GM23248 (cell line): ENCODE data around the gene ABCC6.

ENCODE experiments used
- EZH2 ChIP-seq: fragments of 200-600 bp; sonication (generic); IDR thresholded peaks from 2 replicates; pipeline ENCODE4 v1.6.1; 2018; ENCODE audit warnings: antibody characterized with exemption, mild to moderate bottlenecking; ENCODE audit not compliant: insufficient read depth, poor library complexity, severe bottlenecking
- EZH2phosphoT487 ChIP-seq: fragments of 200-600 bp; sonication (generic); IDR thresholded peaks from 2 replicates; pipeline ENCODE4 v1.6.1; 2018; ENCODE audit warnings: antibody characterized with exemption, moderate library complexity, mild to moderate bottlenecking, low read depth; ENCODE audit not compliant: insufficient read depth

- no peak for TF ChIP-seq EZH2phosphoT487
- TF ChIP-seq EZH2 = no peak
Measured at GRCh38 chr16:16108759-16109158, 114.5 kb downstream of the ABCC6 start.
